SK-N-SH (cell line): ENCODE data around the gene LENEP. TPM values are rescaled to one million over a fixed set of nuclear protein-coding genes. Genes with fewer than 3 reads are reported as not detected.

ENCODE experiments used
- CTCF ChIA-PET: fragments of 300-600, 350-600 bp; formaldehyde crosslinking; extraction: SDS; loops from one replicate; lab custom pipeline; 2021; lab: Yijun Ruan, JAX
- POLR2A ChIA-PET: fragments of 350-600 bp; sonication (Branson Sonifier 250); formaldehyde crosslinking; extraction: SDS; loops from one replicate; lab custom pipeline; 2020; ENCODE audit warnings: antibody characterized with exemption, inconsistent platforms; lab: Yijun Ruan, JAX
- DNase-seq: peaks from one replicate; pipeline ENCODE4 v3.0.0; 2012
- H2AFZ ChIP-seq: fragments of 200-600 bp; sonication (generic); 2 replicates; pipeline ENCODE4 v1.8.1; 2016; ENCODE audit warnings: antibody characterized with exemption, mild to moderate bottlenecking, low read depth
- H3F3A ChIP-seq: fragments of 200-600 bp; sonication (generic); replicated peaks from 2 replicates; pipeline ENCODE3; 2016; ENCODE audit warnings: antibody characterized with exemption, mild to moderate bottlenecking; ENCODE audit not compliant: insufficient read depth
- H3K27ac ChIP-seq, 2 experiments: fragments of 200-500 bp in 1 of 2; fragments of 200-600 bp in 1 of 2; sonication (Bioruptor generic) in 1 of 2; sonication (generic), shearing (Covaris generic) in 1 of 2; 2 replicates each; pipeline versions ENCODE4 v1.5.1 to v1.6.1; 2014 to 2016; ENCODE audit warnings: low read depth in 2 of 2, inconsistent platforms in 1 of 2, low read length in 1 of 2, mild to moderate bottlenecking in 1 of 2, mixed read lengths in 1 of 2
- H3K27me3 ChIP-seq: fragments of 200-600 bp; sonication (generic), shearing (Covaris generic); 2 replicates; pipeline ENCODE4 v1.6.1; 2016; ENCODE audit warnings: mixed run types; ENCODE audit not compliant: insufficient read depth
- H3K36me3 ChIP-seq, 2 experiments: fragments of 200-500 bp in 1 of 2; fragments of 200-600 bp in 1 of 2; sonication (Bioruptor generic) in 1 of 2; sonication (generic) in 1 of 2; replicated peaks in 1 of 2; 2 replicates each; pipeline versions ENCODE3 to v1.5.1; 2014 to 2016; ENCODE audit warnings: low read length in 1 of 2, mild to moderate bottlenecking in 1 of 2; ENCODE audit not compliant: insufficient read depth in 2 of 2, control insufficient read depth in 1 of 2
- H3K4me1 ChIP-seq, 2 experiments: fragments of 200-500 bp in 1 of 2; fragments of 200-600 bp in 1 of 2; sonication (Bioruptor generic) in 1 of 2; sonication (generic), shearing (Covaris generic) in 1 of 2; 2 replicates each; pipeline versions ENCODE4 v1.5.1 to v1.6.1; 2014 to 2016; ENCODE audit warnings: low read depth in 1 of 2, low read length in 1 of 2, mixed run types in 1 of 2; ENCODE audit not compliant: insufficient read depth in 2 of 2, control insufficient read depth in 1 of 2
- H3K4me2 ChIP-seq: fragments of 200-600 bp; sonication (generic), shearing (Covaris generic); 2 replicates; pipeline ENCODE4 v1.6.1; 2017; ENCODE audit warnings: mixed run types
- H3K4me3 ChIP-seq, 2 experiments: fragments of 200-500 bp in 1 of 2; fragments of 200-600 bp in 1 of 2; sonication (Bioruptor generic) in 1 of 2; sonication (generic), shearing (Covaris generic) in 1 of 2; 2 replicates each; pipeline versions ENCODE4 v1.5.1 to v1.8.1; 2014 to 2016; ENCODE audit warnings: low read depth in 2 of 2, inconsistent platforms in 1 of 2, low read length in 1 of 2, mild to moderate bottlenecking in 1 of 2, mixed read lengths in 1 of 2, moderate library complexity in 1 of 2
- H3K79me2 ChIP-seq: fragments of 200-600 bp; sonication (generic); 2 replicates; pipeline ENCODE4 v1.8.1; 2017; ENCODE audit warnings: mild to moderate bottlenecking; ENCODE audit not compliant: insufficient read depth
- H3K9ac ChIP-seq: fragments of 200-600 bp; sonication (generic); 2 replicates; pipeline ENCODE4 v1.6.1; 2017; ENCODE audit warnings: mixed run types
- H3K9me2 ChIP-seq: fragments of 200-600 bp; sonication (generic); 2 replicates; pipeline ENCODE4 v1.6.1; 2017; ENCODE audit warnings: mixed run types
- H3K9me3 ChIP-seq: fragments of 200-600 bp; sonication (generic); 2 replicates; pipeline ENCODE4 v1.6.1; 2017; ENCODE audit warnings: mixed run types, mild to moderate bottlenecking, moderate library complexity
- H4K20me1 ChIP-seq: fragments of 200-600 bp; sonication (generic); 2 replicates; pipeline ENCODE4 v1.6.1; 2017; ENCODE audit warnings: mild to moderate bottlenecking, mixed run types; ENCODE audit not compliant: insufficient read depth
- CHD2 ChIP-seq: fragments of 150-350 bp; IDR thresholded peaks from 2 replicates; pipeline ENCODE4 v1.6.1; 2018; ENCODE audit warnings: low read length; ENCODE audit not compliant: partially characterized antibody
- ELF1 ChIP-seq: IDR thresholded peaks from 2 replicates; pipeline ENCODE4 v1.4.0; 2012
- EP300 ChIP-seq, 2 experiments: IDR thresholded peaks; 2 replicates each; pipeline versions ENCODE4 v1.4.0 to v1.6.1; 2012; ENCODE audit warnings: borderline replicate concordance in 1 of 2, low read depth in 1 of 2, low read length in 1 of 2
- EZH2phosphoT487 ChIP-seq: fragments of 200-600 bp; sonication (generic); IDR thresholded peaks from 2 replicates; pipeline ENCODE4 v1.6.1; 2017; ENCODE audit warnings: low read depth, mixed run types, mild to moderate bottlenecking, antibody characterized with exemption, moderate library complexity, borderline replicate concordance
- FOXM1 ChIP-seq: IDR thresholded peaks from 2 replicates; pipeline ENCODE4 v1.4.0; 2012; ENCODE audit warnings: low read depth, mild to moderate bottlenecking
- GATA2 ChIP-seq: sonication (generic); formaldehyde crosslinking; IDR thresholded peaks from 2 replicates; pipeline ENCODE4 v1.5.0; 2020; ENCODE audit warnings: mild to moderate bottlenecking, missing genetic modification reagents
- MXI1 ChIP-seq: IDR thresholded peaks from 2 replicates; pipeline ENCODE4 v1.6.1; 2012; ENCODE audit warnings: mild to moderate bottlenecking, low read depth, low read length, improper control_type of control experiment
- NRF1 ChIP-seq: IDR thresholded peaks from 2 replicates; pipeline ENCODE4 v1.6.1; 2012; ENCODE audit warnings: low read depth, mild to moderate bottlenecking, low read length
- POLR2AphosphoS5 ChIP-seq: IDR thresholded peaks from 2 replicates; pipeline ENCODE4 v1.6.1; 2012; ENCODE audit warnings: low read depth, low read length
- RAD21 ChIP-seq: IDR thresholded peaks from 2 replicates; pipeline ENCODE4 v1.6.1; 2012; ENCODE audit warnings: mild to moderate bottlenecking, low read length
- RFX5 ChIP-seq: IDR thresholded peaks from 2 replicates; pipeline ENCODE4 v1.6.1; 2012; ENCODE audit warnings: mild to moderate bottlenecking, improper control_type of control experiment, low read length
- RXRA ChIP-seq: IDR thresholded peaks from 2 replicates; pipeline ENCODE4 v1.4.0; 2012; ENCODE audit warnings: low read depth, mild to moderate bottlenecking, borderline replicate concordance
- TCF12 ChIP-seq: IDR thresholded peaks from 2 replicates; pipeline ENCODE4 v1.4.0; 2012
- YY1 ChIP-seq: IDR thresholded peaks from 2 replicates; pipeline ENCODE4 v1.4.0; 2012; ENCODE audit warnings: low read depth, mild to moderate bottlenecking
- WGBS: methylation state at CpG from one replicate; pipeline ENCODE4 v1.1.6; 2017; ENCODE audit warnings: low lambda C conversion rate; 5-methylcytosine and 5-hydroxymethylcytosine counted together
- polyA plus RNA-seq, 3 experiments: library from polyadenylated mRNA; depleted of rRNA; stranded (reverse); fragments of >200 nt; gene quantifications; 2 replicates each; pipeline ENCODE4 v1.2.3, GENCODE V29; 2012
- TF ChIP-seq, protein P1 (sequence below): fragments of 200-600 bp; sonication (generic); IDR thresholded peaks from 2 replicates; pipeline ENCODE4 v1.6.1; 2017; ENCODE audit warnings: antibody characterized with exemption, mild to moderate bottlenecking, moderate library complexity
- TF ChIP-seq, protein P2 (sequence below): IDR thresholded peaks from 2 replicates; pipeline ENCODE4 v1.6.1; 2012; ENCODE audit warnings: mild to moderate bottlenecking, low read depth, low read length, moderate library complexity
- TF ChIP-seq, protein P3 (sequence below): fragments of 150-350 bp; IDR thresholded peaks from 2 replicates; pipeline ENCODE4 v1.6.1; 2017; ENCODE audit warnings: antibody characterized with exemption, low read length, low read depth, borderline replicate concordance
- TF ChIP-seq, protein P4 (sequence below): IDR thresholded peaks from 2 replicates; pipeline ENCODE4 v1.4.0; 2012; ENCODE audit warnings: low read depth, borderline replicate concordance
- TF ChIP-seq, protein P5 (sequence below): IDR thresholded peaks from 2 replicates; pipeline ENCODE4 v1.4.0; 2012; ENCODE audit warnings: low read depth

LENEP gene
- polyA plus RNA-seq, 1 of the 3 experiments (the other 2 are of a cell fraction) = not detected

DNA sequence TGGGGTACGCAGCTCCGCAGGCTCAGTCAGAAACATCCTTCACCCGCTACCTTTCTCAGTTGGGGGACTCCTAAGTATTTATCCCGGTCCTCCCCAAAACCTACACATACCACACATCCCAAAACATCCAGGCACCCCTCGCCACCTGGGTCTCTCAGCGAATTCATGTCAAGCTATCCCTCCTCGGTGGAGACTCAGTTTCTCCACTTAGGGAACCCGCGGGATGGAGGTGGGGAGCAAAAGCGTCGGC lies 8.0 kb downstream of the LENEP start (continued):
- TF ChIP-seq NRF1 (no peak), MXI1 (no peak), YY1 (no peak), RXRA (no peak)
- TF ChIP-seq, protein P1, sequence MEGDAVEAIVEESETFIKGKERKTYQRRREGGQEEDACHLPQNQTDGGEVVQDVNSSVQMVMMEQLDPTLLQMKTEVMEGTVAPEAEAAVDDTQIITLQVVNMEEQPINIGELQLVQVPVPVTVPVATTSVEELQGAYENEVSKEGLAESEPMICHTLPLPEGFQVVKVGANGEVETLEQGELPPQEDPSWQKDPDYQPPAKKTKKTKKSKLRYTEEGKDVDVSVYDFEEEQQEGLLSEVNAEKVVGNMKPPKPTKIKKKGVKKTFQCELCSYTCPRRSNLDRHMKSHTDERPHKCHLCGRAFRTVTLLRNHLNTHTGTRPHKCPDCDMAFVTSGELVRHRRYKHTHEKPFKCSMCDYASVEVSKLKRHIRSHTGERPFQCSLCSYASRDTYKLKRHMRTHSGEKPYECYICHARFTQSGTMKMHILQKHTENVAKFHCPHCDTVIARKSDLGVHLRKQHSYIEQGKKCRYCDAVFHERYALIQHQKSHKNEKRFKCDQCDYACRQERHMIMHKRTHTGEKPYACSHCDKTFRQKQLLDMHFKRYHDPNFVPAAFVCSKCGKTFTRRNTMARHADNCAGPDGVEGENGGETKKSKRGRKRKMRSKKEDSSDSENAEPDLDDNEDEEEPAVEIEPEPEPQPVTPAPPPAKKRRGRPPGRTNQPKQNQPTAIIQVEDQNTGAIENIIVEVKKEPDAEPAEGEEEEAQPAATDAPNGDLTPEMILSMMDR = no peak
- TF ChIP-seq, all 33 proteins: peak for 0

DNA sequence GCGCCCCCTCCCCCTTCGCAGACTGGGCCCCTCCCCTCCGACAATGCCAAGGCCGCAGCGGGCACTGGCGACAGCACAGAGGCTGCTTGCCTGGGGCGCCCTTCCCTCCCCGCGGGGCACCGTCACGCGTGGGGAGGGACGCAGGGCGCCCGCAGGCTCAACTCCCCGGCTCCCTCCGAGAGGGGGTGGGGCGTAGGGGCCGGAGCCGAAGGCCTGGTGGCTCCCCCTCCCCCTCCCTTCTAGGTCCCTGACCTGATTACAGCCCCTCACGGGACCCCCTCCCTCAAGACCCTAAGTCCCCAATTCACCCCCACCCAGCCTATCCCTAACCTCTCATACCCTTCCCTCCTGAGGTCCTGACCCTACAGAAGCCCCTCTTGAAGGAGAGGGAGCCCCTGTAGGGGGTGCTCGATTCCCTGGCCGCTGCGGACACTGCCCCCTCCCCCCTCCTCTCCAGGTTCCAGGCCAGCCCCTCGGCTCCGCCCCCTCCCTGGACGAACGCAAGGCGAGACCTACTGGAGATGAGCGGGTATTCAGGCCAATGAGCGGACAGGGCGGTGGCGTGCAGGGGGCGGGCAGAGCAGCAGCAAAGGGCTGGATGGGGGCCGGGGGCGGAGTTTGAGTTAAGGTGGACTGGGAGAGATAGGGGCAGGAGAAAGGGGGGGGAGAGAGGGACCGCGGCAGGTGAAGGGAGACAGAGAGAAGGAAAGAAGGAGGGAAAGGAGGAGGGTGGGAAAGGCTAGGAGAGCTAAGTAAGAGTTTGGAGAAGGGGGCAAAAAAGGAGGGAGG lies 8.5 kb downstream of the LENEP start:
- Histone ChIP-seq H3K9me2 (no peaks in the 10 kb centered on the region), H3F3A (peaks cover 27% of the 10 kb centered on the region), H3K36me3 (peaks cover 0 to 5% of the 10 kb centered on the region in 2 experiments), H3K4me2 (peak overlapping the region; percentile 96), H2AFZ (peak overlapping the region; percentile 59; the same call in 1 of the 2 replicates), H3K9ac (peak overlapping the region; percentile 76), H4K20me1 (no peaks in the 10 kb centered on the region), H3K4me1 (peaks cover 19 to 33% of the 10 kb centered on the region in 2 experiments), H3K27ac (peak overlapping the region; percentile 92 to 96), H3K9me3 (no peaks in the 10 kb centered on the region), H3K79me2 (peaks cover 35% of the 10 kb centered on the region), H3K27me3 (no peaks in the 10 kb centered on the region), H3K4me3 (peak overlapping the region; percentile 57 to 71)
- peak; percentile 96 for DNase-seq
- ChIA-PET CTCF (interaction anchor here (0.8 to 14.0 kb wide), 15 partner anchors 13 to 171 kb away, joined by 3 to 640 read pairs (median 4); partner anchors contain the start of genes ADAM15, CKS1B, DCST1 and DCST2), POLR2A (interaction anchor here (0.9 to 1.2 kb wide), 3 partner anchors 18 to 41 kb away, joined by 3 to 8 read pairs (median 5); partner anchors contain the start of genes PYGO2 and SHC1)
- 1% methylated on average over 18 of the region's 38 CpGs for WGBS
- TF ChIP-seq, protein P2, sequence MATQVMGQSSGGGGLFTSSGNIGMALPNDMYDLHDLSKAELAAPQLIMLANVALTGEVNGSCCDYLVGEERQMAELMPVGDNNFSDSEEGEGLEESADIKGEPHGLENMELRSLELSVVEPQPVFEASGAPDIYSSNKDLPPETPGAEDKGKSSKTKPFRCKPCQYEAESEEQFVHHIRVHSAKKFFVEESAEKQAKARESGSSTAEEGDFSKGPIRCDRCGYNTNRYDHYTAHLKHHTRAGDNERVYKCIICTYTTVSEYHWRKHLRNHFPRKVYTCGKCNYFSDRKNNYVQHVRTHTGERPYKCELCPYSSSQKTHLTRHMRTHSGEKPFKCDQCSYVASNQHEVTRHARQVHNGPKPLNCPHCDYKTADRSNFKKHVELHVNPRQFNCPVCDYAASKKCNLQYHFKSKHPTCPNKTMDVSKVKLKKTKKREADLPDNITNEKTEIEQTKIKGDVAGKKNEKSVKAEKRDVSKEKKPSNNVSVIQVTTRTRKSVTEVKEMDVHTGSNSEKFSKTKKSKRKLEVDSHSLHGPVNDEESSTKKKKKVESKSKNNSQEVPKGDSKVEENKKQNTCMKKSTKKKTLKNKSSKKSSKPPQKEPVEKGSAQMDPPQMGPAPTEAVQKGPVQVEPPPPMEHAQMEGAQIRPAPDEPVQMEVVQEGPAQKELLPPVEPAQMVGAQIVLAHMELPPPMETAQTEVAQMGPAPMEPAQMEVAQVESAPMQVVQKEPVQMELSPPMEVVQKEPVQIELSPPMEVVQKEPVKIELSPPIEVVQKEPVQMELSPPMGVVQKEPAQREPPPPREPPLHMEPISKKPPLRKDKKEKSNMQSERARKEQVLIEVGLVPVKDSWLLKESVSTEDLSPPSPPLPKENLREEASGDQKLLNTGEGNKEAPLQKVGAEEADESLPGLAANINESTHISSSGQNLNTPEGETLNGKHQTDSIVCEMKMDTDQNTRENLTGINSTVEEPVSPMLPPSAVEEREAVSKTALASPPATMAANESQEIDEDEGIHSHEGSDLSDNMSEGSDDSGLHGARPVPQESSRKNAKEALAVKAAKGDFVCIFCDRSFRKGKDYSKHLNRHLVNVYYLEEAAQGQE = no peak
- TF ChIP-seq RAD21 (no peak), MXI1 (peak; percentile 69), EZH2phosphoT487 (no peak), FOXM1 (no peak), CHD2 (peak; percentile 90), TCF12 (0 out of 2 replicates have a peak, but pooled peaks have one; percentile 4), YY1 (no peak), POLR2AphosphoS5 (peak; percentile 41; the same call in 1 of the 2 replicates), GATA2 (CRISPR knock-in tag) (no peak), RFX5 (no peak), EP300 (IDR thresholded peaks at IDR 0.05; ENCODE audit: borderline replicate concordance in 1 of 2, low read depth in 1 of 2, low read length in 1 of 2) (no peak), ELF1 (peak; percentile 25)
- TF ChIP-seq, protein P3, sequence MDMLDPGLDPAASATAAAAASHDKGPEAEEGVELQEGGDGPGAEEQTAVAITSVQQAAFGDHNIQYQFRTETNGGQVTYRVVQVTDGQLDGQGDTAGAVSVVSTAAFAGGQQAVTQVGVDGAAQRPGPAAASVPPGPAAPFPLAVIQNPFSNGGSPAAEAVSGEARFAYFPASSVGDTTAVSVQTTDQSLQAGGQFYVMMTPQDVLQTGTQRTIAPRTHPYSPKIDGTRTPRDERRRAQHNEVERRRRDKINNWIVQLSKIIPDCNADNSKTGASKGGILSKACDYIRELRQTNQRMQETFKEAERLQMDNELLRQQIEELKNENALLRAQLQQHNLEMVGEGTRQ = no peak
- TF ChIP-seq, protein P4, sequence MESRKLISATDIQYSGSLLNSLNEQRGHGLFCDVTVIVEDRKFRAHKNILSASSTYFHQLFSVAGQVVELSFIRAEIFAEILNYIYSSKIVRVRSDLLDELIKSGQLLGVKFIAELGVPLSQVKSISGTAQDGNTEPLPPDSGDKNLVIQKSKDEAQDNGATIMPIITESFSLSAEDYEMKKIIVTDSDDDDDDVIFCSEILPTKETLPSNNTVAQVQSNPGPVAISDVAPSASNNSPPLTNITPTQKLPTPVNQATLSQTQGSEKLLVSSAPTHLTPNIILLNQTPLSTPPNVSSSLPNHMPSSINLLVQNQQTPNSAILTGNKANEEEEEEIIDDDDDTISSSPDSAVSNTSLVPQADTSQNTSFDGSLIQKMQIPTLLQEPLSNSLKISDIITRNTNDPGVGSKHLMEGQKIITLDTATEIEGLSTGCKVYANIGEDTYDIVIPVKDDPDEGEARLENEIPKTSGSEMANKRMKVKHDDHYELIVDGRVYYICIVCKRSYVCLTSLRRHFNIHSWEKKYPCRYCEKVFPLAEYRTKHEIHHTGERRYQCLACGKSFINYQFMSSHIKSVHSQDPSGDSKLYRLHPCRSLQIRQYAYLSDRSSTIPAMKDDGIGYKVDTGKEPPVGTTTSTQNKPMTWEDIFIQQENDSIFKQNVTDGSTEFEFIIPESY = no peak
- TF ChIP-seq, protein P5, sequence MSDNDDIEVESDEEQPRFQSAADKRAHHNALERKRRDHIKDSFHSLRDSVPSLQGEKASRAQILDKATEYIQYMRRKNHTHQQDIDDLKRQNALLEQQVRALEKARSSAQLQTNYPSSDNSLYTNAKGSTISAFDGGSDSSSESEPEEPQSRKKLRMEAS = peak; percentile 4; the same call in 1 of the 2 replicates
- TF ChIP-seq, protein P1 = peak; percentile 69
